ENCODE results near the gene MED13L.
"Not testable (repeated sequence)": the region's sequence is repeated elsewhere in the genome, so short reads cannot be mapped to it uniquely, and the experiment has no call there.

MED13L gene

DNA sequence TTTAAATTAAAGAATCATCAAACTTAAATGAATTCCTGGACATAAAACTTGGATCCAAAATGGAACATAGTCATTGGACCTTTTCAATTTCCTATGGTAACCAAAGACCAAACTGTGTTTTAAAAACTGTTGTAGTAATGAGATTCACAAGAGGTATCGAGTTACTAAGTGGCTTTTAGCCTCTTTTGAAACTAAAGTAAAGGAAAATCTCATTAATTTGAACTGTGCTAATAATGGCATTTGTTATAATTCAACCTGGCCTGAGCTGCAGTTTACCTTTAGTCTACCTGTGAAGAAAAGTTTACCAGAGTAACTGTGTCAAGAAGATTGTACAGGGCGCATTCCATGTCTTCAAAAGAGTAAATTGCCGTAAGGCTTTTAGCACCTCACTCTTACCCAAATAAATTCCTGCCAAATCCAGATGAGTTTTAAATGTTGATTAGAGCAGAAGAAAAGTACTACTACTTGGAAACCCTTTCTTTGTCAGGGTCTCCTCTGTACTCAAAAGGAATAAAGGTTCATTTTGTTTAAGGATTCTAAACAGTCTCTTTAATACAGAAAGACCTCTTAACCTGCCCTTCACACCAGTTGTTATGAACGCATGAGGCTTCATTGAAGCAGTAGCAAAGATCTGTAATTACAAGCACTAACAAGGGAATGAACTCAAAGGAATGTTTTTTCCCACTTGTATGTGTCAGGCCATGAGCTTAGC, 17.1 kb upstream of the MED13L start:
- no peak for ATAC-seq
- Mint-ChIP-seq H3K36me3 (no peaks in the 10 kb centered on the region), H3K9me3 (peaks cover 4% of the 10 kb centered on the region), H3K4me3 (no peak overlapping the region), H3K4me1 (peaks cover 12% of the 10 kb centered on the region), H3K27ac (no peak overlapping the region), H3K27me3 (peaks cover 5% of the 10 kb centered on the region)

DNA sequence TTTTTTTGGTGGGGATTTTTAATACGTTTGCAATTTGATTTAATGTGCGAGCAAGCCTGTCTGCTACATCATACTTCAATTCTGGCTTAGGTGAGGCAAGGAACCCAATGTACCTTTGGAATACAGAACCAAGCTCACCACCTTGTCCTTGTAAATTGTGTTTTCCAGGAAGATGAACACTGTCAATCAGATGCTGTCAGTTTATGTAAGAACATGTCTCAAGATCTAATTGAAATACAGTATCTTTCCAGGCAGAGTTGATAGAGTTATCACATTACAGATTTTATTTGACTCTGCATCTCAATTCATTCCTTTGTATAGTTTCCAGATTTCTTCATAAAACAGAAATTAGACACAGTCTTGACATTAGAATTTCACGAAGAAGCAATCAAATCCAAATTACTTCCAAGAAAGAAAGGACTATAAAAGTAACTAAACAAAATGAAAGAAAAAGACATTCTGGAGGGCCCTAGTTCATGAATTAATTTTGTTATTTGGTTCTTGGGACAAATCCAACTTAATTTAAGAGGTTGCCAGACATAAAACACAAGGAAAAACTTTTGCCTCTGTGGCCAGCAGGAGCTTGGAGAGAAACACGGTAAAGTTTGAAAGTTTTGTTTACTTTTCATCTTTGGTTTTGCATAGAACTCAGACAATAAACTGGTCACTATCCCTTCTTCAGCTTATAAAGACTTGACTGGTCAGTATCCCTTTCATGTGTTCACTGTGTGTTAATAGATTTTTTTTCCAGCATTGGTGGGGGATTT, 16.4 kb upstream of the MED13L start:
- Mint-ChIP-seq H3K9me3 (peaks cover 4% of the 10 kb centered on the region), H3K27ac (no peak overlapping the region), H3K27me3 (peaks cover 5% of the 10 kb centered on the region), H3K4me3 (no peak overlapping the region), H3K36me3 (no peaks in the 10 kb centered on the region), H3K4me1 (peaks cover 8% of the 10 kb centered on the region)
- ATAC-seq, result no peak

DNA sequence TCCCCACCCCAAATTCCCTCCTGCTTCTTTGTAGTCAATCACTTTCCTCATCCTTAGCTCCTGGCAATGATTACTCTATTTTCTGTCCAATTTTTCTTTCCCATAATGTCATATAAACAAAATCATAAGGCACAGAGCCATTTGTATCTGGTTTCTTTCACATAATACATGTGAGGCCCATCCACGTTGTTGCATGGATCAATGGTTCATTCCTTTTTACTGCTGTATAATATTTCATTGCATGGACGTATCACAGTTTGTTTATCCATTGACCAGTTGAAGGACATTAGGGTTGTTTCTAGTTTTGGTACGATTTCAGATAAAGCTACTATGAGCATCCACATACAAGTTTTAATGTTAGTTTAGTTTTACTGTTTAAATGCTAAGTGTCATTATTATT, 13.7 kb upstream of the MED13L start:
- no peak overlapping the region for H3K27ac Mint-ChIP-seq
- ATAC-seq, result no peak
- peaks cover 4% of the 10 kb centered on the region for H3K9me3 Mint-ChIP-seq
- H3K4me1 Mint-ChIP-seq, result no peaks in the 10 kb centered on the region
- H3K4me3 Mint-ChIP-seq, result no peak overlapping the region
- no peaks in the 10 kb centered on the region for H3K36me3 Mint-ChIP-seq
- peaks cover 5% of the 10 kb centered on the region for H3K27me3 Mint-ChIP-seq

DNA sequence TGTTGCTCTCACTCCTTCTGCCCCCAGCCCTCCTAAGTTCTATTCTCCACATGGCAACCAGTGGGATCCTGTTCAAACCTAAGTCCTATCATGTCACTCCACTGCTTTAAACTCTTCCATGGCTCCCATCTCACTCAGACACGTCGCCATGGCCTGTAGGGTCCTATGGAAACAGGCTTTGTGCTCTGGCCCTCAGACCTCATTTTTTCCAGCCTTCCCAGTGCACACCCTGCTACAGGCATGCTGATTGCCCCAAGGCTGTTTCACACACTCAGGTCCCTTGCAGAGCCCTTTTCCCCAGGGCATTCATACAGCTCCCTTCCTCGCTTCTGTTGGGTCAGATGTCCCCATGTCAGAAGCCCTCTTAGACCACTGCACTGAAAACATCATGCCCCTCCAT, 11.2 kb upstream of the MED13L start:
- H3K9me3 Mint-ChIP-seq, result no peaks in the 10 kb centered on the region

DNA sequence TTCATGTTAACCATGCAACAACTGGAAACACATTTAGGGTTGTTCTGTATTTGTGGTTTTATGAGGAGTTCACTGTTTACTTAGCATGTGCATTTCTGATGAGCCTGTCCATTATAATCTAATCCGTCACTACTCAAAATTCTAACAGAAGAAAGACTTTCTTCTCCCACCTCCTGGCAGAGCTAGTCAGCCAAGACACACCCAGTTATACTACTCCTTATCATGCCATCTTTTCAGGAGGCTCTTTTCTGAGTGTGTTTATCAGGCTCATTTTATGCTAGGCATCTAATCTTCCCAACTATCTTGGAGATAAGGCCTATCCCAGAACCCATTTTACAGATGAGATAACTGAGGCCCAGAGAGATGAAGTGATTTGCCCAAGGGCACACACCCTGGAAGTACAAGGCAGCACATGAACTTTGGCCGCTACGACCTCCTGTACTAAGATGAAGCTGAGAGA, 10.4 kb upstream of the MED13L start:
- Mint-ChIP-seq H3K27ac (no peak overlapping the region), H3K4me1 (peaks cover 6% of the 10 kb centered on the region), H3K4me3 (no peak overlapping the region), H3K27me3 (no peaks in the 10 kb centered on the region), H3K9me3 (no peaks in the 10 kb centered on the region), H3K36me3 (no peaks in the 10 kb centered on the region)
- no peak for ATAC-seq

More for the DNA sequence above, 11.2 kb upstream of the MED13L start:
- no peak overlapping the region for H3K4me3 Mint-ChIP-seq
- H3K4me1 Mint-ChIP-seq, result no peaks in the 10 kb centered on the region
- H3K27ac Mint-ChIP-seq, result no peak overlapping the region
- no peak for ATAC-seq
- H3K36me3 Mint-ChIP-seq, result no peaks in the 10 kb centered on the region
- no peaks in the 10 kb centered on the region for H3K27me3 Mint-ChIP-seq

DNA sequence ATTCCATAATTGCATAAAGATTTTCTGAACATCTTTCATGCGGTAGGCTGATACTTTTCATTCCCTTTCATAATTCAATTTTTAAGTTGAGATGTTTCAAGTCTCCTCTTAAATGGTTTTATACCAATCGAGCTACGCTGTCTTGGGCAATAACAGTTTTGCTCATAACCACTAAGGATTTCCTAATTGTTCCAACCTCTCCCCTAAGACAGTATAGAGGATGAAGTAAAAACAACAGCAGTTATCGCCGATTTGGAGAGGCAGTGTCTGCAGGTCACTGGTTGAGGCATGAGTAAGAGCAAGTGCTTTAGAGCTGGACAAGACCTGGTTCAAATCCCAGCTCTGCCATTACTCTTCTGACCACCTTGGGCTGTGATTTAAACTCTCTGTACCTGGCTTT, 6.9 kb upstream of the MED13L start:
- Mint-ChIP-seq H3K27ac (no peak overlapping the region), H3K27me3 (no peaks in the 10 kb centered on the region), H3K4me3 (no peak overlapping the region), H3K4me1 (peaks cover 18% of the 10 kb centered on the region), H3K9me3 (no peaks in the 10 kb centered on the region), H3K36me3 (no peaks in the 10 kb centered on the region)
- ATAC-seq, result no peak

DNA sequence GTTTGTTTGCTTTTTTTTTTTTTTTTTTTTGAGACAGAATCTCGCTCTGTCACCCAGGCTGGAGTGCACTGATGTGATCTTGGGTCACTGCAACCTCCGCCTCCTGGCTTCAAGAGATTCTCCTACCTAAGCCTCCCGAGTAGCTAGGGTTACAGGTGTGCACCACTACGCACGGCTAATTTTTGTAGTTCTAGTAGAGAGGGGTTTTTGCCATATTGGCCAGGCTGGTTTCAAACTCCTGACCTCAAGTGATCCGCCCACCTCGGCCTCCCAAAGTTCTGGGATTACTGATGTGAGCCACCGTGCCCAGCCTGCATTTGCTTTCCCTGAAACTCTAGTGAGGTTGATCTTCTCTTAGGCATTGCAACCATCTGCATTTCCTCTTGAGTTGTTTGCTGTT, 6.4 kb upstream of the MED13L start:
- H3K27me3 Mint-ChIP-seq, H3K36me3 Mint-ChIP-seq, ATAC-seq, H3K27ac Mint-ChIP-seq, H3K4me3 Mint-ChIP-seq, H3K9me3 Mint-ChIP-seq: not testable (repeated sequence)
- peaks cover 19% of the 10 kb centered on the region for H3K4me1 Mint-ChIP-seq

DNA sequence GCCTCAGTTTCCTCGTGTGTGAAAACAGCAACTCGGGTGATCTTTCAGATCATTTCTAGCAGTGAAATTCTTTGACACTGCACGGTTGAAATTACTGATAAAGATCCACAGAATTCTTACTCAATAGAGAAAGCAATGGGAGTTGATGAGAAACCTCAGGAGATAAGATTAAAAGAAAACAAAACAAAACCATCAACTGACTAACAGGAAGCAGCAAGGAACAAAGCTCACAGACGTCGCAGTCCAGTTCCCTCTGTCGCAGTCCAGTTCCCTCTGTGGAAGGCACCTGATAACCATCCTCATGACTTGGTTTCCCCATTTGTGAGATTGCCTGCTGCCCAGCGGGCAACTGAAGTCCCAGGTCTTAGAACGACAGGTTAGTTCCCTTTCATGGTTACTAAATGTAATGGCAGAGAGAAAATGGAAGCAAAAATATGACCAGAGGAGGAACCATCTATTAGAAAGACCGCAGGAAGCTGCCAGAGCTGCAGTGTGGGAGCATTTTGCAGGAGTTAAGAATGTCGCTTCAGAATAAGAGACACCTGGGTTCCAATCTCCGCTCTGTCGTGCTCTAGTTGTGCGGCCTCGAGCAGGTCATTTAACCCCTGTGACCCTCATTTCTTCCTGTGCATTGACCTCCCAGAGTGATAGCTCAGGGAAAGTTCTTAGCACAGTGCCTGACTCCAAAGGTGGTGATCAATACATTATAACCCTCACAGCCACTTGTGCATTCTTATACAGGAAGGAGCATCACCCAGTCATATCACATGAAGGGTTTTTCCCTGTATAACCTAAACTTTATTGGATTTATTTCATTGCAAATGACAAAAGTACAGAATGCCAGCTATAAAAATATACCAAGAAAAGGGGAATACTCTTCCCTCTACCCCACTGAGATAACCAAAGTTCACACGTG, 5.1 kb upstream of the MED13L start:
- H3K4me3 Mint-ChIP-seq, result peak overlapping the region; percentile 71
- H3K27me3 Mint-ChIP-seq, result no peaks in the 10 kb centered on the region
- no peaks in the 10 kb centered on the region for H3K36me3 Mint-ChIP-seq
- peaks cover 26% of the 10 kb centered on the region for H3K4me1 Mint-ChIP-seq
- no peaks in the 10 kb centered on the region for H3K9me3 Mint-ChIP-seq
- peak overlapping the region; percentile 88 for H3K27ac Mint-ChIP-seq
- ATAC-seq, result no peak

DNA sequence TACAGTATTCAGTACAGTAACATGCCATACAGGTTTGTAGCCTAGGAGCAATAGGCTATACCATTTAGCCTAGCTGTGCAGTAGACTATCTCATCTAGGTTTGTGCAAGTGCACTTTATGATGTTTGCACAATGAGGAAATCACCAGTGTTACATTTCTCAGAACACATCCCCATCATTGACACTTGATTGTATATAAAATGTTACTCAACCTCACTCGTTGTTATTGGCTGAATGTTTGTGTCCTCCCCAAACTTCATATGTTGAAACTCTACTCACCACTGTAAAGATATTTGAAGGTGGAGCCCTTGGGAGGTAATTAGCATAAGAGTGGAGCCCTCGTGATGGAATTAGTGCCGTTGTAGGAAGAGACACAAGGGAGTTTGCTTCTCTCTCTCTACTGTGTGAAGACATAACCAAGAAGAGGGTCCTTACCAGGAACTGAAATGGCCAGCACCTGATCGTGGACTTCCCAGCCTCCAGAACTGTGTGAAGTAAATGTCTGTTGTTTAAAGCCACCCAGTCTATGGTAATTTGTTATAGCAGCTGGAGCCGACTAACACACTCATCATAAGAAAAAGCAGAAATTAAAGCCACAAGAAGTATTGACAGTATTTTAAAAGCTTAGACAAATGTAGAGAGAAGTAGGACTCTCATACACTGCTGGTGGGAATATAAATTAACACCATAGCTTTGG, 3.2 kb upstream of the MED13L start:
- Mint-ChIP-seq H3K4me1 (peaks cover 31% of the 10 kb centered on the region), H3K4me3 (no peak overlapping the region), H3K36me3 (no peaks in the 10 kb centered on the region), H3K27ac (no peak overlapping the region), H3K9me3 (no peaks in the 10 kb centered on the region), H3K27me3 (no peaks in the 10 kb centered on the region)
- ATAC-seq, result no peak

DNA sequence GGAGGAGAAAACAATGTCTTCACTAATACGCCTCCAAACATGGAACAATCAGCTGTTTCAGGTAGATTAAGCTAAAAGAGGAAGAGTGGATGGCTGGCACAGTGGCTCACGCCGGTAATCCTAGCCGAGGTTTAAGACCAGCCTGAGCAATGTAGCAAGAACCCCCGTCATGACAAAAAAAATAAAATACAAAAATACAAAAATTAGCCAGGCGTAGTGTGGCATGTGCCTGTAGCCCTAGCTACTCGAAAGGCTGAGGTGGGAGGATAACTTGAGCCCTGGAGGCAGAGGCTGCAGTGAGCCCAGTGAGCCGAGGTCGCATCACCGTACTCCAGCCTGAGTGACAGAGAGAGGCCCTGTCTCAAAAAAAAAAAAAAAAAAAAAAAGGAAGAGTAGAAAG, 1.2 kb upstream of the MED13L start:
- H3K4me3 Mint-ChIP-seq, result peak overlapping the region; percentile 71
- H3K27ac Mint-ChIP-seq, result peak overlapping the region; percentile 90
- no peak for ATAC-seq
- no peaks in the 10 kb centered on the region for H3K27me3 Mint-ChIP-seq
- peaks cover 48% of the 10 kb centered on the region for H3K4me1 Mint-ChIP-seq
- no peaks in the 10 kb centered on the region for H3K36me3 Mint-ChIP-seq
- no peaks in the 10 kb centered on the region for H3K9me3 Mint-ChIP-seq

DNA sequence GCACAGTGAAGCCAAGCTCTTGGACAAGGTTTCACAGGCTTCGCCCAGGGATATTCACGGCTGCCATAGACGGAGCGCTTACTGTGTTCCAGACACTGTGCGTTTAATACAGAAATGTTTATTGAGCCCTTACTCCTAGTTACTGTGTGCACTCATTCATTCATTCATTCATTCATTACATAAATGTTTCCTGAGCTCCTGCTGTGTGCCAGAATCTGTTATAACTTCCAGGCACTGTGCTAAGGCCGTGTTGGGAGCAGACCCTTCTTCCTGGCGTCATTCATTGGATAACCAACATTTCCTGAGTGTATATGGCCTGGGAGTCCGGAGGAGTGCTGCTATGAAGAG, 760 bp upstream of the MED13L start:
- Mint-ChIP-seq H3K36me3 (no peaks in the 10 kb centered on the region), H3K4me3 (peak overlapping the region; percentile 71), H3K4me1 (peaks cover 50% of the 10 kb centered on the region), H3K27me3 (no peaks in the 10 kb centered on the region), H3K27ac (peak overlapping the region; percentile 90), H3K9me3 (no peaks in the 10 kb centered on the region)
- ATAC-seq, result no peak

DNA sequence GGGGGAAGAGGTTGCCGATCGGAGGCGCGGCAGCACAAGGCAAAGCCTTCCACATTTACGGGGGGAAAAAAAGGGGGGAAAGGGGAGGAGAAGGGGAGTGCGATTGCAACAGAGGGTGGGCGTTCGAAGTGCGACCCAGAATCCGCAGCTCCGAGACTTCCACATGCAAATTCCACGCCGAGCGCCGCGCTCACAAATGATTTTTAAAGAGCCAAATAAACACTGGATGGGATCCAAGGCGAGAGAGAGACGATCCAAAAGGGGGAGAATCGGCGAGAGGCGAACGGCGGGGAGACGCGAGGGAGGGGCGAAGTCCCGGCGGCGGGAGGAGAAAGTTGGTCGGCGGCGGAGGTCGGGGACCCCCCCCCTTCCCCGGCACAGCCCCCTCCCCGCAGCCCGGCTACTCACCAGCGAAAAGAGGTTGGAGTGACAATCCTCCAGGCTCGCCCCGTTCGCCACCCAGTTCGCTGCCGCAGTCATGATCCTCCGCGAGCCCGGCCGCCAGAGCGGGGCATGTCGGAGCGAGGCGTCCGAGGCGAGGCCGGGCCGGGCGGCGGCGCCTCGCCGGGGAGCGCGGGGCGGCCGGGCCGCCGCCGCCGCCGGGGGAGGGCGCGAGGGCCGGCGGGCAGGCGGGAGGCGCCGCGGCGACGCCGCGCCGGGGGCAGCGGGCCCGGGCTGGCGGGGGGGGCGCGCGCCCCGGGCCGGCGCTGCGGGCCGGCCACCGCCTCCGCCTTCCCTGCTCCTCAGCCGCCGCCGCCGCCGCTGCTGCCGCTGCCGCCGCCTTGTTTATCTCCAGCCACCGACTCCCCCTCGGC, 634 bp downstream of the MED13L start:
- Mint-ChIP-seq H3K27ac (peak overlapping the region; percentile 90), H3K4me1 (peaks cover 43% of the 10 kb centered on the region), H3K4me3 (peak overlapping the region; percentile 88), H3K27me3 (no peaks in the 10 kb centered on the region), H3K36me3 (no peaks in the 10 kb centered on the region), H3K9me3 (no peaks in the 10 kb centered on the region)
- ATAC-seq, result peak; percentile 61

DNA sequence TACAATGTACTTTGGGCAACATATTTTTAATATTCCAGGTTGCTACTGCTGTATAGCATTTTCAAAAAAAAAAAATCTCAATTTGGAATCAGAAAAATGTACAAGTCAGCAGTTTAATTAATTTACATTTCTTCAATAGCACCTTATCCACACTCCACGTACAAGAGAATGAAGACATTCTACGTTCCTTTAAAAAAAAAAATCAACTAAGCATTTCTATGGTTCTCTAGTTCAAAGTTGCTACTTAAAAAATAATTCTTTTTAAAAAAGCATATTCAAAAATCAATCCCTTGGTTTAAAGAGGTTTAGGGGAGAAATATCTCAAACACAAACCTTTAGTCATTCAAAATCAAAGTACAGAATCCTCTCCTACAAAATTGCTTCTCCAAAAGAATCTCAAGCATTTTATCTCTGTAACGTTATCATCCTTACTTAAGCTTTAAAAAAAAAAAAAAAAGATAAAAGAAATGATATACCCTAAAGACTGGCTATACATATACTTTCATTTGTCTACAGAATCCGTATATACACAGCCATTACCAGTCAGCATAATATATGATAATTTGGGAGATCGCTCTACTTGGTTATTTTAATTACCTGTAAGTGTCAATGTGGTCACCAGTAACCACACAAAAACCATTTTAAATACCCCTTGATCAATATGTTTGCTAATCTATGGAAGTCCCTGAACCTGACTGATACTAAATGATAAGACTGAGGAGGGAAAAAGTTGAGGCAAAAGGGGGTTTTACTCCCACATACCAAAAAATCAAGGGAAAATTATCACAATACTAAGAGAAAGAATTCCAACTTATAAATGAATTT, 2.7 kb downstream of the MED13L start:
- Mint-ChIP-seq H3K4me3 (peak overlapping the region; percentile 68), H3K9me3 (no peaks in the 10 kb centered on the region), H3K36me3 (no peaks in the 10 kb centered on the region), H3K4me1 (peaks cover 47% of the 10 kb centered on the region), H3K27ac (no peak overlapping the region), H3K27me3 (no peaks in the 10 kb centered on the region)
- no peak for ATAC-seq

All from stimulated activated memory B cell treated with anti-CD40 and anti-IgM and Interleukin-4, amounts not matched to agents 10 μg/mL and 1 μg/mL and 100 μg/mL, for 72 hours (primary cell).